HG02981 (cell line): Measurements from ENCODE around the gene APOBR.
"Not testable (repeated sequence)": the region's sequence is repeated elsewhere in the genome, so short reads cannot be mapped to it uniquely, and the experiment has no call there.

Source experiments
- ATAC-seq: cut with Tn5 transposase; IDR thresholded peaks from one replicate; pipeline ENCODE4 v1.9.1; 2021; ENCODE audit warnings: mild to moderate bottlenecking, moderate library complexity; ENCODE audit not compliant: unreplicated experiment

APOBR gene

DNA sequence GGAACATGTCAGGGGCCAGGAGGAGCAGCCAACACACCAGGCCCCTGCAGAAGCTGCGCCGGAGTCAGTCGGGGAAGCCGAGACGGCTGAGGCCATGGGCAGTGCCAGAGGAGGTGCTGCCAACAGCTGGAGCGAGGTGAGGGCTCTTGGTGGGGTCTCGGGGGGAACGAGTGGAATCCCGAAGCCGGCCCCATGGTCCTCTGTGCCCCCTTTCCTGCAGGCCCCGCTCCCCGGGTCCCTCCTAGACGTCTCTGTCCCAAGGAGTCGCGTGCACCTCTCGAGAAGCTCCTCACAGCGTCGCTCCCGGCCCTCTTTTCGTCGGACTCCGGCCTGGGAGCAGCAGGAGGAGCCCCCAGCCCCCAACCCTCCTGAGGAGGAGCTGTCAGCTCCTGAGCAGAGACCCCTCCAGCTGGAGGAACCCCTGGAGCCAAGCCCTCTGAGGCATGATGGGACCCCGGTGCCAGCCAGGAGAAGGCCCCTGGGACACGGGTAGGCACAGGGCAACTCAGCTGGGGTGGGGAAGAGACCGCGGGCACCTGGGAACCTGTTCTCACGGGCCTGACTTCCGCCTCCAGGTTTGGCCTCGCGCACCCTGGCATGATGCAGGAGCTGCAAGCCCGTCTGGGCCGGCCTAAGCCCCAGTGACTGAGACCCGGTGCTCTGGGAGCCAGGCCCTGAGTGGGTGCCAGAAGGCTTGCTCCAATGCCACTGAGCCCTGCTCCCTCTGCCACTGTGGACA, 3.6 kb downstream of the APOBR start:
- no peak for ATAC-seq

DNA sequence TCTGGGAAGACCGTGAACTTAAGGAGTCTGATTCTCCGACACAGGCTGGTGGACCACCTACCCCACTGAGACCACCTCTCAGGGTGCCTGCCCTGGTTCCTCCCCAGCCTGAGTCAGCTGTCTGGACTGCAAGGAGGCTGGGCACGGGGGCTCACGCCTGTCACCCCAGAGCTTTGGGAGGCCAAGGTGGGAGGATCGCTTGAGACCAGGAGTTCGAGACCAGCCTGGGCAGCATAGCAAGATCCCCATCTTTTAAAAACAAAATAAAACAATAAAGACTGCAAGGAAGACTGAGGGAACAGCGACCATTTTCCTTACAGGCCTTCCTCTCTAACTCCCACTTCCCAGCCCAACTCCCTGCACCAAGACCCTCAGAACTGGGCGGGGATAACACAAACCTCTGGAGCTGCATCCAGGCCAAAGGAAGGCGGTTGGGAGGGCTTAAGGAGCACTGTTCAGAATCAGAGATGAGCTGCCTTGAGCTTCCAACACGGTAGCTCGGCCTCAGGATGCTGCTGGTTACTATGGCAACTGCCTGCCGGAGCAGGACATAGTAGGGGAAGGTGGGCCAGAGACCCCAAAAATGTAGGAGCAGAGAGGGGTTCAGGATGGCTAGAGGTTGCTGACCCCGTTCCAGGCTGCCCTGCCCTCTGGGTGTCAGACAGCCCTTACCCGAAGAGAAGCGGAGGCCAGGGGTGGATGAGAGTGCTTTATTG, 4.4 kb downstream of the APOBR start:
- ATAC-seq, result no peak

DNA sequence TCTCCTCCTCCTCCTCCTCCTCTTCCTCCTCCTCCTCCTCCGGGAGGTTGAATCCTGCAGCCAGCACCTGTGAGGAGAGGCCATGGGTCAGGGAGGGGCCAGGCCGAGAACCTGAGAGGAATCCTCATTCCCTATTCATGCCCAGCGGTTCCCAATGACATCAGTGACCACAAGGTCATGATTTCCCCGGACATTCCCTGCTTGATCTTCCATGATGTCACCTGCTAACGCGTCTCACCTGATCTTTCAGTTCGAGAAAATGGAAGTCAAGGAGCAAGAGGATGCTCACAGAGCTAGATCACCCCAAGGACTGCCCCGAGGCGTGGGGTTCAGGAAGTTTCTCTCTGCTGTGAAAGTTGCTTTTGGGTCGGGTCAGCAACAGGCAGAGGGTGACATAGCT, 5.4 kb downstream of the APOBR start:
- no peak for ATAC-seq

DNA sequence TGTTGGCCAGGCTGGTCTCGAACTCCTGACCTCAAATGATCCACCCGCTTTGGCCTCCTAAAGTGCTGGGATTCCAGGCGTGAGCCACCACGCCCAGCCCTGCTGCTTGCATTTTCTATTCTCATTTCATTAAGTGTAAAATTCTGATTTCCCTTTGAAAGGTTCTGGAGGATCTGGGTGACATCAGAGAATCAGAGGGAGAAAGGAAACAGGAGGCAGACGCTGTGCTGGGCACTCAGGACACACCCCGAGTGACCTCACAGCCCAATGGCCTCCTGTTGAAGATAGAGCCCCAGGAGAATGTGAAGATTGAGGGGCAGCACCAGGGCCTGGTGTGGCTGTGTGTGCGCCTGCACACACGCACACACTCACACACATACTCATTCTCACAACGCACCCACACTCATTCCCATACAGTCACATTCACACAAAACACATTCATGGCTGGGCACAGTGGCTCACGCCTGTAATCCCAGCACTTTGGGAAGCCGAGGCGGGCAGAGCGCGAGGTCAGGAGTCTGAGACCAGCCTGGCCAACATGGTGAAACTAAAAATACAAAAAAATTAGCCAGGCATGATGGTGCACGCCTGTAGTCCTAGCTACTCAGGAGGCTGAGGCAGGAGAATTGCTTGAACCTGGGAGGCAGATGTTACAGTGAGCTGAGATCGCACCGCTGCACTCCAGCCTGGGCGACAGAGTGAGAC, 6.2 kb downstream of the APOBR start:
- ATAC-seq, result not testable (repeated sequence)

DNA sequence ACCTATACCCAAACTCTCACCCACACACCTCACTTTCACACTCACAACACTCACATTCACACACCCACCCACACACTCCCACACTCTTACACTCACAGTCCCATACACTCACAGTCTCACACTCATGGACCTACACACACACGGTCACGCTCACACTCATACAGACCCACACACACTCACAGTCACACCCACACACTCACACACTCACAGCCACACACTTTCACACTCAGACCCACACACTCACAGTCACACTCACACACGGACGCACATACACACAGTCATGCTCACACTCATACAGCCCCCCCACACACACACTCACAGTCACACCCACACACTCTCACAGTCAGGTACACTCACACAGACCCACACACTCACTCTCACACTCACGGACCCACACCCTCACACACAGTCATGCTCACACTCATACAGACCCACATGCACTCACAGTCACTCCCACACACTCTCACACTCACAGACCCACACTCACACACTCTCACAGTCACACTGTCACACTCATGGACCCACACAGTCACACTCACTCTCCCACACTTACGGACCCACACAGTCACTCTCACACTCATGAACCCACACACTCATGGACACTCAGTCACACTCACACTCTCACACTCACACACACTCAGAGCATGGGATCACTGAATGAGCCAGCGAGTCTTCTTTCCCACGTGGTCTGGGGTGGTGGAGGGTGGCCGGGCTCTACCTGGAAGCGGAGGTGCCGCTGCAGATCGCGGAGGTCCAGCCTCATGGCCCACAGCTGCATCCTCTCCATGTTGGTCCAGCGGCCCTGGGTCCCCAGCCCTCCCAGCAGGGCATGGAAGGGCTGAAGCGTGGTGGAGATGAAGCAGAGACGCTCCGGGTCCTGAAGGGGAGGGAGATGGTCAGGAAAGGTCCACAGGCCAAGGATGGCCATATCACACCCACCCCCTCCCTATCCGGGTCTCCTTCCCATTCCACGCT, 7.1 kb downstream of the APOBR start:
- ATAC-seq, result no peak

DNA sequence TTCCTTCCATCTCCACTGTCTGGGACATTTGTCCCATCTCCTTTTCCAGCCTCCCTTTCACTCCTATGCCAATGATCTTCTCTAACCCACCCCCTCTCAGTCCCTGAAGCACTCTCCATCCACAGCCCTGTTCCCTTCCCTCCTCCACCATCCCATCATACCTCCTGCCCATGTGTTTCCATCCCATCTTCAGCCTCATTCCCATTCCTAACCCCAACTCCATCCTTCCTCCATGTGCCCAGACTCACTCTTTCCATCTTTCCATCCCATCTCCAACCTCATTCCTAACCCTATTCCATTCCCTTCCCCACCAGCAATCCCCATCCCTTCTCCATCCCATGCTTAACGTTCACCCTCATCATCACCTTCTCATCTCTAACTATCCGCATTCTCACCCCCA, 7.8 kb downstream of the APOBR start:
- no peak for ATAC-seq

DNA sequence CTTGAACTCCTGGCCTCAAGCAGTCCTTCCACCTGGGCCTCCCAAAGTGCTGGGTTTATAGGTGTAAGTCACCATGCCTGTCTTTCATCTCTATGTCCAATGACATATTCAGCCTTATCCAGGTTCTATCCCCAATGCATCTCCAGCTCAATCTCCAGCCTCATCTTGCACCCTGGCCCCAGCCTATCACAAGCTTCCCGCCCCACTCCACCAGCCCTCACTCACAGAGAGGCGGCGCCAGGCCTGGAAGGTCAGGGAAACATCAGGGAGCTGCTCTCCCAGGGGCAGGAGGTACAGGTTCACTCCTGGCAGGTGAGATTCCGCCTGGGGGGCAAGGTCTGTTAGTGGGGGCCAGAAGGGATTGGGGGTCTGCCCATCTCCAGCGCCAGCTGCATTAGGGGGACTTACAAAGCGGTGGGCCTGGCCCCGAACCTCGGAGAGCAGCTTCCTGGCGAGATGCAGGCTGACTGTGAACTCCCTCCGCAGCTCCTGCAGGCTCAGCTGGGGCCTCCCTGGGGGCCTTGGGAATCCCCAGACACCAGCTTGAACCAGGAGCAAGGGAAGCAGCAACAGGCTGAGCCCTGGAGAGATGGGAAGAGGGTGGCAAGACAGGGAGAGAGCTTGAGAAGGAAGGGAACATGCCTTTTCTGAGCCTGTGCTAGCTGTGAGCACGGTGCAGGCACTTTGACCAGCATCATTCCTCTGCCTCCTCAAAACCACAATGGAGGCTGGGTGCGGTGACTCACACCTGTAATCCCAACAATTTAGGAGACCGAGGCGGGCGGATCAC, 9.2 kb downstream of the APOBR start:
- no peak for ATAC-seq

DNA sequence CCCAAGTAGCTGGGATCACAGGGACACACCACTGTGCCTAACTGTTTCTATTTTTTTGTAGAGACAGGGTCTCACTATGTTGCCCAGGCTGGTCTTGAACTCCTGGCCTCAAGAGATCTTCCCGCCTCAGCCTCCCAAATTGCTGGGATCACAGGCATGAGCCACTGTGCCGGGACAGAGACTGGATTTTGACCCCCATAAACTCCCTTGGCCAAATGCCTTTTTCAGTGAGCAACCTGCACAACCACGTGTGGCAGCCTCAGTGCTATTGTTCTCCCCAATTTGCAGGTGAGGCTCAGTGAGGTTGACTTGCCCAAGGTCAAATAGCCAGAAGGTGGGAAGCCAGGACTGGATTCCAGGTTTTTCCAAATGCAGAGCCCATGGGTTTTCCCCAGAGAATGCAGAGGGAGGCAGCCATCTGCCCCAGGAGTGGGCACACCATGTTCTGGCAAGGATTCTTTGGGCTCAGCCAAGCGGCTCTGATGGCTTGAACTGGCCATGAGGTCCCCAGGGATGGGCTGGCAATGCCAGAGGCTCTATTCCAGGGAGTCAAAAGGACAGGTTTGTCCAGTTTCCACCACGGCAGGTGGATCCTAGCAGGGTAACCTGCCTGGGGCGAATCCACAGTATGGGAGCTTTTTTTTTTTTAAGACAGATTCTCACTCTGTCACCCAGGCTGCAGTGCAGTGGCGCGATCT, 10.4 kb downstream of the APOBR start:
- ATAC-seq, result no peak

DNA sequence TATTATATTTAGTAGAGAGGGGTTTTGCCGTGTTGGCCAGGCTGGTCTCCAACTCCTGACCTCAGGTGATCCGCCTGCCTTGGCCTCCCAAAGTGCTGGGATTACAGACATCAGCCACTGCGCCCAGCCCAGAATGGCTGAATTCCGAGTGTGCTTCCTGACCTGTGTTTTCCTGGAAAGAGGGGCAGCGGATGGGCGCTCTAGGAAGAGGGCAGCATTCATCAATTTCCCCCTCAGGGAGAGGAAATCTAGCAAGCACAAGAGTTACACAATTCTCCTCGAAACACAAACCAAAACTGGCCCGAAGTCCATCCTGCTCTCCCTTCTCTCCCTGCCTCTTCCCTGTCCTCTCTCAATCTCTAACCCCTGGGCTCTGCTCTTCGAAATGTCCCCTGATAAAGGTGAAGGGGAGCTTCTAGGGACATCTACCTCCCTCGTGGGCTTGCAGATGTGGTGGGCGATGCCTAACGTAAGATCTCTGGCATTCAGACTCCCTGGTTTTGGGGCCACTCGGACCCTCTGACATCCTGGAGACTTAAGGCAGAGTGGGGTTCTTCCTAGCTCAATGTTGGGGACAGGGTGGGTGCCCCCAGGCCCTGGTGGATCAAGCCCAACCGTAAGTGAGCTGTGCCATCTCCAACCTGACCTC, 11.2 kb downstream of the APOBR start:
- no peak for ATAC-seq

DNA sequence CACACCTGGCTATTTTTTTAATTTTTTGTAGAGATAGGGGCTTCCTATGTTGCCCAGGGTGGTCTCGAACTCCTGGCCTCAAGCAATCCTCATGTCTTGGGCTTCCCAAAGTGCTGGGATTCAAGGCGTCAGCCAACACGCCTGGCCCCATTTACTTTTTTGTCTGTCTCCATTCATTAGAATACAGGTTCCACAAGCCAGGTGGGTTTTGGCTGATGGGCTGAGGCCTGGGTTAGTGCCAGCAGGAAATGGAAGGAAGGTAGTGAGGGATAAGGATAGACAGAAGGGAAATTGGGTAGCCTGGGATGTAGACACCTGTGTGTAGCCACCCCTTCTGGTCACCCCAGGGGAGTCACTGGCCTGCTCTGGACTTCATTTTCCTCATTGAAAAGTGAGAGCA, 16.6 kb downstream of the APOBR start:
- ATAC-seq, result no peak

DNA sequence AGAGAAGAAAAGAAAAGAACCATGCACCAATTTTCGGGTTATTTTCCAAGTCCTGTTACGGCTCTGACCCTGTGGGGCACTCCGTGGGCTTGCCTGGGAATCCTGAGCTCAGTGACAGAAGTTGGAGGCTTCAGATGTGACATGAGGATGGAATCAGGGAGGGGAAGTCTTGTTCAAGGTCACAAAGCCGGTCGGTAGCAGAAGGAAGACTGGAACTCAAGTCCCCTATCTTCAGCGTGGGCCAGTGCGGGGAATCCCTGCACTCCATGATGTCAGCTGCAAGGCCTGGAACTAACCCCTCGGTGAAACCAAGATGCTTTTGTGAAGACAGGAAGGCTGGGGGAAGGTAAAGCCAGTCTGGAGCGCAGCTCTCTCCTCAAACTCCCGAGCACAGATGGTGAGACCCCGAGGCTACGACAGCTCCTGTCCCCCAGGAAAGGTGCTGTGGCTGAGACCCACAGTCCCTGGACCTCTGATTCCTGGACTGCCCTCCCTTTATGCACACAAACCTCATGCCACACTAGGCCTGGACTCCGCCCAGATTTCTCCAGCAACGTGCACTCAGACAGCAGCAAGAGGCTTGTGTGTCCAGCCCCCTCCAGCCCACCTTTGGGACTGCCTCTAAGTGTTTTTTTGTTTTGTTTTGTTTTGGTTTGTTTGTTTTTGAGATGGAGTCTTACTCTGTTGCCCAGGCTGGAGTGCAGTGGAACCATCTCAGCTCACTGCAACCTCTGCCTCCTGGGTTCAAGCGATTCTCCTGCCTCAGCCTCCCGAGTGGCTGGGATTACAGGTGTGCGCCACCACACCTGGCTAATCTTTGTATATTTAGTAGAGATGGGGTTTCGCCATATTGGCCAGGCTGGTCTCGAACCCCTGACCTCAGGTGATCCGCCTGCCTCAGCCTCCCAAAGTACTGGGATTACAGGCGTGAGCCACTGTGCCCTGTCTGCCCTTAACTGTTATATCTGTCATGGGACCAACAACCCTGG, 17.7 kb downstream of the APOBR start:
- ATAC-seq, result no peak

DNA sequence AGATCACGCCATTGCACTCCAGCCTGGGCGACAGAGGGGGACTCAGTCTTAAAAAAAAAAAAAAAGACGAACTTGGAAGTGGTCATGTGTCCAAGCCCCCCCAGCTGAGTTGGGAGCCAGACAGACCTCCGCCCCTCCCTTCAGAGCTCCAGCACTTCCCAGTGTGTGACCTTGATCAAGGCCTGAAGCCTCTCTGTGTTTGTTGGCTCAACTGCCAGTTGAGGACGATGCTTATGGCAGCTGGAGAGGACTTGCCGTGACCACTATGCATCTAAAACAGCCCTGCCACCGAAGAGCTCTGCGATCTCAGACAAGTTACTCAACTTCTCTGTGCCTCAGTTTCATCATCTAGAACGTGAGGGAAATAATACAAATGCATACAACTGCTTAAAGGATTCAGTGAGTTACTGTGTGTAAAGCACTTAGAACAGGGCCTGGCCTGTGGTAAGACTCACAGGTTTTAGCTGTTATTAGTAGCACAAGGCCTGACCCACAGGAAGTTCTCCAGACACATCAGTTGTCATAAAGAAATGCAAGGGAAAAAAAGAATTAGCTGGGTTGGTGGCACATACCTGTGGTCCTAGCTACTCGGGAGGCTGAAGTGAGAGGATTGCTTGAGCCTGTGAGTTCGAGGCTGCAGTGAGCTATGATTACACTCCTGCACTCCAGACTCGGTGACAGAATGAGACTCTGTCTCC, 19.2 kb downstream of the APOBR start:
- no peak for ATAC-seq

DNA sequence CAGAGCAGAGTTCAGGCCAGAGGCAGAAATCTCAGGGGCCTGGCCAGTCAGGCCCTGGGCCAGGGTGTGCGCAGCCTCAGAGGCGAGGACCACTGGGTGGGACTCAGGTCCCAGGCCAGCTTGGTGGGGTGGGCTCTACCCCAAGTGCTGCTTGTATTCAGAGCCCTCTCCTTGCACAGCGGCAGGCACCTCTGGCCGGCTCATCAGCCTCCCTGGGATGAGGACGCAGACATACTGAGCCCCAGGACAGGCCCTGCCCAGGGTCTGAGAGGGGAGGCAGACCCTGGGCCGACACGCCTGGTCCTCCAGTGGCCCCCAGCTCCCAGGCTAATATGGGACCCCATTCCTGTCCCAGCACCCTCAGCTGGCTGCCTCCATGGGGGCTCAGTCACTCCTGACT, 19.8 kb downstream of the APOBR start:
- no peak for ATAC-seq

DNA sequence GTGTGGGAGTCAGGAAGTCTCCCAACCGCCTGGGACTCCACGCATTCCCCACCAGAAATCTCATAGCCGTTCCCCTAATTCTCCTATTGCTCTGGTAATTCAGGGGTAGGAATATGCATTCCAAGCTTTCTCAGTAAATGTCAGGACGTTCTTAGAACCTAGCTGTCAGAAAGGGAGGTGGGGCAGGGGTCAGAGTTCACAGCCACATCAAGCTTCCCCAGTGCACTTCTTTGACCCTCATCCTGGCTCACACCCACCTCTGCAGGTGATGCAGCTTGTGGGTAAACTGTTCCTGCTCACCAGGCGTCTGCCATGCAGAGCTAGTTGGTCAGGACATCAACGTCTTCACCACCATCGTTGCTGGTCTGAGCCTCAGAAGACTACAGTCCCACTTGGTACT, 26.2 kb downstream of the APOBR start:
- no peak for ATAC-seq

DNA sequence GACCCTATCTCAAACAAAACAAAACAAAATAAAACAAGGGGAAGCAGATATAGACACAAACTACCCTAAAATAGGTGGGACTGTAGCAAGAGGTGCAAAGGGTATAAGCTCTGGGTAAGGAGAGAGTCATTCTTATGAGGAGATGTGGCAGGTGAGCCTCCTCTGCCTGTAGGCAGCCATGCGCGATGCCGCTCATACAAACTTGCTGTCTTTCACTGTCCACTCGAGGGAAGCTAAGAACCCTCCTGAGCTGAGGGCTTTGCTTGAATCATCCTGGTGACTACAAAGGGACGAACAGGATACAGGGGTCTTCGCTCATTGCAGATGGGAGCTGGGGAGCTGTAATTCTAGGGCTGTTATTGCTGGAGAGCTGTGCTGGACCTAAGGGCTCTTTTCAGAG, 27.0 kb downstream of the APOBR start:
- ATAC-seq, result no peak

DNA sequence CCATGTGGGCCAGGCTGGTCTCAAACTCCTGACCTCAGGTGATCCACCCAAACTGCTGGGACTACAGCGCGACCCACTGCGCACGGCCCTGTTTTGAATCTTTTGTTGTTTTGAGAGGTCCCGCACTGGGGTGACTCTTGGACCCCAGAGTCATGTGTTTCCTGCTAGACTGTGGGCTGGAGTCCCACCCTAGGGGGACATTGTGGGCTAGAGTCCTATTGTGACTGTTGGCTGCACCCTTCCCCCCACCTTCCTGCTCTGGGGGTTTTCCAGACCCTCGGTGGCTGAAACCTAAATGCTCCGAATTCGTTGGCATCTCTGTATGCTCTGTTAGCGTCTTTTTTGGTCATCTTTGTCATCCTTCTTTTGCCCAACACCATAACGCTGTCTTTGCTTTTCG, 28.3 kb downstream of the APOBR start:
- no peak for ATAC-seq

DNA sequence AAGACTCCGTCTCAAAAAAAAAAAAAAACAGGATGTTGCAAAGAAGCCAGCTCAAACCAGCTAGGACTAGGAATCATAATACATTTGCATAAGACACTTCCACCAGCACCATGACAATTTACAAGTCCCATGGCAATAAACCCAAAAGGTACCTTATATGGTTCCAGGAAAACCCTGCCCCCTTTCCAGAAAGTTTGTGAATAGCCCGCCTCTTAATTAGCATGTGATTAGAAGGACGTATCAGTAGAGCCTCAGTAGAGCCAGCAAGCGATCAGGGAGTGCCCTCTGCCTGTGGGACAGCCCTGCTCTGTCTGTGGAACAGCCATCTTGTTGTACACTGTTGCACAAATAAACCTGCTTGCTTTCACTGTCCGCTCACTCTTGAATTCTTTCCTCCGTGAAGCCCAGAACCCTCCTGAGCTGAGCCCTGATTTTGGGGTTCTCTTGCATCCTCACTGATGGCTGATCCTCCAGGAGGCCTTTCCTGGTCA, 30.3 kb downstream of the APOBR start:
- ATAC-seq, result no peak
